ENCODE data around the gene MFSD6. TPM values are rescaled to one million over a fixed set of nuclear protein-coding genes. Genes with fewer than 3 reads are reported as not detected.
"Not testable (repeated sequence)": the region's sequence is repeated elsewhere in the genome, so short reads cannot be mapped to it uniquely, and the experiment has no call there.

MFSD6 gene
- total RNA-seq, 1 experiment from 2014 or later, result 20.9 TPM

DNA sequence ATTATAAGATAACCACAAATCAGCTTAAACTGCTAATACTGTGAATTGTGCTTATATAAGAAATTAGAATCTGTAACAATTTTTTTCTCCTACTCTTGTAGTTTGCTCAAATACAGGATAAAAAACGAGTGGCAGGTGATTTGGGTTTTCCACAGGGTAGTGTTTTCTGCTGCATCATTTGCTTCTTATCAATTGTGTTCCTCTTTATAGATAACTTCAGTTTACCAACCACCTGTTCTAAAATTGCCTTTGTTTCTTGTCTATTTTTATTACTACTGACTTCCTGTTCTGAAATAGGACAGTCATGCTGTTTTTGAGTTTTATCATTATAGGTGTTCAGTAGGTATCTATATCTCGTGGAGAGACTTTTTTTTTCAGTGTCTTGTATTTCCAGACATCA is 56.9 kb downstream of the MFSD6 start:
- DNase-seq, result no peak
- Histone ChIP-seq H3K4me3 (ENCODE audit: low read length) (no peak overlapping the region), H3K27ac (ENCODE audit: low read length) (no peak overlapping the region), H3K36me3 (ENCODE audit: low read depth, low read length) (no peaks in the 10 kb centered on the region), H4K20me1 (ENCODE audit: low read length) (no peaks in the 10 kb centered on the region), H3K4me1 (ENCODE audit: insufficient read depth, low read length) (peaks cover 34% of the 10 kb centered on the region), H3F3A (ENCODE audit: low read length, unreplicated experiment) (peaks cover 9% of the 10 kb centered on the region), H3K79me2 (ENCODE audit: low read length) (no peaks in the 10 kb centered on the region), H3K9me2 (replicated peaks; ENCODE audit: low read length) (no peaks in the 10 kb centered on the region), H3K9ac (ENCODE audit: low read length) (no peak overlapping the region), H3K9me3 (ENCODE audit: low read length) (no peaks in the 10 kb centered on the region), H2AFZ (ENCODE audit: low read length) (no peak overlapping the region), H3K27me3 (ENCODE audit: low read length) (no peaks in the 10 kb centered on the region), H3K4me2 (ENCODE audit: low read length) (no peak overlapping the region)
- POLR2A ChIA-PET (ENCODE audit: unreplicated experiment), result no interaction called here
- CTCF ChIA-PET, result no interaction called here
- BruUV-seq (replicated peaks), result no TSS peak
- ATAC-seq, result no peak
- intact Hi-C loops (cut with micrococcal nuclease), result loop anchor here (5.0 kb wide), 1 partner anchor 58 kb away; the partner anchor contains the start of gene MFSD6
- TF ChIP-seq EZH2phosphoT487 (IDR thresholded peaks at IDR 0.05; ENCODE audit: borderline replicate concordance, low read length) (no peak), EZH2 (IDR thresholded peaks at IDR 0.05; ENCODE audit: low read length, unreplicated experiment) (no peak), CTCF (conservative IDR thresholded peaks at IDR 0.05; ENCODE audit: low read depth, low read length) (no peak)

GRCh38 chr2:190466819-190467446 is 58.8 kb downstream of the MFSD6 start:
- POLR2A ChIA-PET (ENCODE audit: unreplicated experiment), result no interaction called here
- Histone ChIP-seq H3K36me3 (ENCODE audit: low read depth, low read length) (no peaks in the 10 kb centered on the region), H4K20me1 (ENCODE audit: low read length) (no peaks in the 10 kb centered on the region), H3K9ac (ENCODE audit: low read length) (no peak overlapping the region), H3K9me3 (ENCODE audit: low read length) (no peaks in the 10 kb centered on the region), H3K79me2 (ENCODE audit: low read length) (no peaks in the 10 kb centered on the region), H3K27me3 (ENCODE audit: low read length) (no peaks in the 10 kb centered on the region), H3K4me2 (ENCODE audit: low read length) (no peak overlapping the region), H3K4me3 (ENCODE audit: low read length) (no peak overlapping the region), H2AFZ (ENCODE audit: low read length) (no peak overlapping the region), H3F3A (ENCODE audit: low read length, unreplicated experiment) (peaks cover 9% of the 10 kb centered on the region), H3K4me1 (ENCODE audit: insufficient read depth, low read length) (peaks cover 40% of the 10 kb centered on the region), H3K9me2 (replicated peaks; ENCODE audit: low read length) (no peaks in the 10 kb centered on the region), H3K27ac (ENCODE audit: low read length) (0 out of 2 replicates have a peak overlapping the region, but pooled peaks have one; percentile 3)
- BruUV-seq (replicated peaks), result no TSS peak
- no peak for ATAC-seq
- CTCF ChIA-PET, result no interaction called here
- intact Hi-C loops (cut with micrococcal nuclease), result loop anchor here (5.0 kb wide), 1 partner anchor 60 kb away; the partner anchor contains the start of gene MFSD6
- peak; percentile 7 for DNase-seq
- no peak for TF ChIP-seq EZH2 (IDR thresholded peaks at IDR 0.05; ENCODE audit: low read length, unreplicated experiment)
- TF ChIP-seq EZH2phosphoT487 (IDR thresholded peaks at IDR 0.05; ENCODE audit: borderline replicate concordance, low read length), result no peak
- TF ChIP-seq CTCF (conservative IDR thresholded peaks at IDR 0.05; ENCODE audit: low read depth, low read length), result no peak

DNA sequence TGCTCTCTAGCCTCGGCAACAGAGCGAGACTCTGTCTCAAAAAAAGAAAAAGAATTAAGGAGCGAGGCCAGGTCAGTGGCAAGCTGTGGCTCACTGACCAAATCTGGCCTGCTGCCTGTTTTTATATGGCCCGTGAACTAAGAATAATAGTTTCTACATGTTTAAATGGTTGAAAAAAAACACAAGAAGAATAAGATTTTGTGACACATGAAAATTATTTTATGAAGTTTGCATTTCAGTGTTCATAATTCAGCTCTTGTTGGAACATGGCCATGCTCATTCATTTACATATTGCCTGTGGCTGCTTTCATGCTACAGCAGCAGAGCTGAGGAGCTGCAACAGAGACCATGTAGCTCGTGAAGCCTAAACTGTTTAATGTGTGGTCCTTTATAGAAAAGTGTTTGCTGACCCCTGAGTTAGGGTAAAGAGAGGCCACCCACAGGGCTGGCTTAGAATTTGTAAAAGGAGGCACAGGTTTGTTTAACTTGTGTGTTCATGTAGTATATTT is 59.5 kb downstream of the MFSD6 start:
- Histone ChIP-seq H3K9me3 (ENCODE audit: low read length) (no peaks in the 10 kb centered on the region), H3K36me3 (ENCODE audit: low read depth, low read length) (no peaks in the 10 kb centered on the region), H3K79me2 (ENCODE audit: low read length) (no peaks in the 10 kb centered on the region), H3K27ac (ENCODE audit: low read length) (peak overlapping the region; percentile 89), H4K20me1 (ENCODE audit: low read length) (no peaks in the 10 kb centered on the region), H3F3A (ENCODE audit: low read length, unreplicated experiment) (peaks cover 9% of the 10 kb centered on the region), H3K9me2 (replicated peaks; ENCODE audit: low read length) (no peaks in the 10 kb centered on the region), H3K4me2 (ENCODE audit: low read length) (no peak overlapping the region), H3K4me3 (ENCODE audit: low read length) (no peak overlapping the region), H3K27me3 (ENCODE audit: low read length) (no peaks in the 10 kb centered on the region), H3K9ac (ENCODE audit: low read length) (no peak overlapping the region; the same call in 1 of the 2 replicates), H2AFZ (ENCODE audit: low read length) (no peak overlapping the region), H3K4me1 (ENCODE audit: insufficient read depth, low read length) (peaks cover 40% of the 10 kb centered on the region)
- ChIA-PET CTCF (no interaction called here), POLR2A (ENCODE audit: unreplicated experiment) (no interaction called here)
- BruUV-seq (replicated peaks), result no TSS peak
- ATAC-seq (no peak), DNase-seq (no peak)
- intact Hi-C loops (cut with micrococcal nuclease), result loop anchor here (2.0 to 5.0 kb wide), 2 partner anchors 60 to 111 kb away; partner anchors contain the start of gene MFSD6
- TF ChIP-seq CTCF (conservative IDR thresholded peaks at IDR 0.05; ENCODE audit: low read depth, low read length) (no peak), EZH2 (IDR thresholded peaks at IDR 0.05; ENCODE audit: low read length, unreplicated experiment) (no peak), EZH2phosphoT487 (IDR thresholded peaks at IDR 0.05; ENCODE audit: borderline replicate concordance, low read length) (no peak)

- CTCF ChIA-PET; H4K20me1 ChIP-seq (ENCODE audit: low read length); ATAC-seq; DNase-seq; BruUV-seq (replicated peaks); H3K79me2 ChIP-seq (ENCODE audit: low read length); H3K27me3 ChIP-seq (ENCODE audit: low read length); POLR2A ChIA-PET (ENCODE audit: unreplicated experiment); H3K36me3 ChIP-seq (ENCODE audit: low read depth, low read length); H3K4me3 ChIP-seq (ENCODE audit: low read length); H3K9me2 ChIP-seq (replicated peaks; ENCODE audit: low read length); H3K9me3 ChIP-seq (ENCODE audit: low read length); H2AFZ ChIP-seq (ENCODE audit: low read length); H3F3A ChIP-seq (ENCODE audit: low read length, unreplicated experiment): not testable (repeated sequence)
- Histone ChIP-seq H3K4me2 (ENCODE audit: low read length) (peak overlapping the region; percentile 37; the same call in 1 of the 2 replicates), H3K27ac (ENCODE audit: low read length) (peak overlapping the region; percentile 89), H3K9ac (ENCODE audit: low read length) (peak overlapping the region; percentile 23; the same call in 1 of the 2 replicates), H3K4me1 (ENCODE audit: insufficient read depth, low read length) (peaks cover 40% of the 10 kb centered on the region)
- intact Hi-C loops (cut with micrococcal nuclease), result loop anchor here (2.0 to 5.0 kb wide), 2 partner anchors 61 to 110 kb away; partner anchors contain the start of gene MFSD6
Measured at GRCh38 chr2:190468354-190468753, 60.2 kb downstream of the MFSD6 start.

Measured in PC-3 (cell line).